Prostate gland (tissue), 2 donors: ENCODE data around the gene ZNRD2.

Source experiments
- CTCF ChIP-seq, 4 experiments: fragments of 200-600 bp in 2 of 4; fragments of 450-650 bp in 2 of 4; sonication (generic) in 2 of 4; IDR thresholded peaks; 1 replicate in 3 of 4; 2 replicates in 1 of 4; pipeline ENCODE4 v1.5.1; 2016 to 2019; ENCODE audit warnings: antibody characterized with exemption in 4 of 4, mild to moderate bottlenecking in 2 of 4, moderate library complexity in 2 of 4
- POLR2A ChIP-seq: fragments of 450-650 bp; IDR thresholded peaks from one replicate; pipeline ENCODE4 v1.6.1; 2016; ENCODE audit warnings: antibody characterized with exemption, mild to moderate bottlenecking
- POLR2AphosphoS5 ChIP-seq: sonication (generic); formaldehyde crosslinking; IDR thresholded peaks from one replicate; pipeline ENCODE4 v1.6.1; 2017; ENCODE audit warnings: antibody characterized with exemption

GRCh38 chr11:65565624-65566453, 4.4 kb upstream of the ZNRD2 start:
- TF ChIP-seq CTCF (IDR thresholded peaks at IDR 0.05) (no peak), POLR2AphosphoS5 (no peak), POLR2A (no peak)
